ENCODE results near the gene DST. TPM values are rescaled to one million over a fixed set of nuclear protein-coding genes. Genes with fewer than 3 reads are reported as not detected.

Gene DST
- total and polyA plus RNA-seq, 2 of the 8 experiments (the other 6 are each of a cell fraction or from before 2014, with no cell fraction given) = 49.4 to 116 TPM

- Histone ChIP-seq H3K18ac (ENCODE audit: extremely low read depth, low read length) (no peak overlapping the region), H3K79me2 (ENCODE audit: control insufficient read depth in 1 of 2, insufficient read depth in 2 of 2, low read length in 2 of 2) (no peaks in the 10 kb centered on the region), H3K4me1 (replicated peaks in 1 of 4; ENCODE audit: control insufficient read depth in 3 of 4, insufficient read depth in 4 of 4, low read length in 3 of 4) (peaks cover 0 to 15% (median 4%) of the 10 kb centered on the region in 4 experiments; a peak in 3 of 7 replicates), H4K5ac (ENCODE audit: insufficient read length, low read depth, low read length) (no peak overlapping the region), H3K4me3 (ENCODE audit: extremely low read depth in 1 of 4, insufficient read depth in 2 of 4, low read depth in 3 of 4, low read length in 4 of 4) (no peak overlapping the region), H4K20me1 (replicated peaks in 1 of 2; ENCODE audit: control insufficient read depth in 1 of 2, insufficient read depth in 2 of 2, low read length in 2 of 2) (no peaks in the 10 kb centered on the region), H2AFZ (ENCODE audit: low read length) (no peak overlapping the region), H3K4me2 (ENCODE audit: insufficient read depth in 1 of 2, low read depth in 2 of 2, low read length in 2 of 2) (no peak overlapping the region), H3K27me3 (replicated peaks in 1 of 4; ENCODE audit: control insufficient read depth in 3 of 4, extremely low read depth in 1 of 4, insufficient read depth in 3 of 4, low read length in 3 of 4) (no peaks in the 10 kb centered on the region), H2AK5ac (ENCODE audit: low read depth, low read length) (no peak overlapping the region), H2BK15ac (ENCODE audit: low read length) (no peak overlapping the region), H3K4ac (replicated peaks; ENCODE audit: insufficient read length, low read depth, low read length) (no peak overlapping the region), H3K27ac (ENCODE audit: low read depth, low read length) (no peak overlapping the region), H3K23ac (ENCODE audit: insufficient read length) (no peak overlapping the region), H3K56ac (replicated peaks; ENCODE audit: insufficient read length, low read depth, low read length) (no peak overlapping the region), H3K14ac (ENCODE audit: insufficient read length) (no peak overlapping the region), H2BK12ac (ENCODE audit: low read depth, low read length) (no peak overlapping the region), H2BK5ac (ENCODE audit: low read depth, low read length) (no peak overlapping the region), H2BK20ac (ENCODE audit: low read length) (no peak overlapping the region), H4K8ac (ENCODE audit: extremely low read depth, insufficient read depth, low read length) (no peak overlapping the region), H3K23me2 (ENCODE audit: low read depth, low read length) (no peaks in the 10 kb centered on the region), H3K79me1 (ENCODE audit: low read depth, low read length) (peaks cover 2% of the 10 kb centered on the region; the same call in 1 of the 2 replicates), H3K9me3 (ENCODE audit: insufficient read depth in 2 of 2, low read depth in 1 of 2, low read length in 1 of 2) (no peaks in the 10 kb centered on the region), H4K91ac (replicated peaks; ENCODE audit: insufficient read length, low read length) (no peak overlapping the region), H3K9ac (replicated peaks in 1 of 4; ENCODE audit: extremely low read depth in 1 of 4, low read depth in 3 of 4, low read length in 3 of 4) (no peak overlapping the region), H2BK120ac (replicated peaks; ENCODE audit: low read depth, low read length) (no peak overlapping the region), H3K36me3 (ENCODE audit: control insufficient read depth in 2 of 4, insufficient read depth in 4 of 4, low read length in 3 of 4) (peaks cover 0 to 34% (median 11%) of the 10 kb centered on the region in 4 experiments; a peak in 4 of 8 replicates)
- ChIA-PET CTCF (ENCODE audit: partially characterized antibody) (interaction anchor here (1.0 to 1.4 kb wide), 2 partner anchors 64 to 68 kb away, joined by 4 read pairs; no protein-coding TSS in a partner anchor), POLR2A (ENCODE audit: partially characterized antibody) (interaction anchor here (2.0 kb wide), 1 partner anchor 14 kb away, joined by 8 read pairs; no protein-coding TSS in a partner anchor)
- 98% methylated on average over 3 of the region's 3 CpGs; no CpG with 5 or more reads in 1 of the 2 experiments for WGBS, 2 experiments (ENCODE audit: extremely low coverage in 1 of 2, insufficient coverage in 1 of 2, insufficient read length in 1 of 2, insufficient replicate concordance in 2 of 2, low coverage in 1 of 2, low lambda C conversion rate in 2 of 2, missing lambda C conversion rate in 1 of 2)
- FAIRE-seq (no peak), DNase-seq (ENCODE audit: low read depth in 1 of 2, low spot score in 2 of 2) (no peak)
- TF ChIP-seq POU5F1 (IDR thresholded peaks at IDR 0.05; ENCODE audit: low read depth, low read length) = no peak
- no peak for TF ChIP-seq HDAC6 (IDR thresholded peaks at IDR 0.05; ENCODE audit: low read depth, low read length)
- TF ChIP-seq ATF2 (IDR thresholded peaks at IDR 0.05; ENCODE audit: low read length) = no peak
- no peak for TF ChIP-seq ASH2L (IDR thresholded peaks at IDR 0.05; ENCODE audit: low read length)
- TF ChIP-seq RBBP5 (IDR thresholded peaks at IDR 0.05; ENCODE audit: borderline replicate concordance, low read depth, low read length) = no peak
- no peak for TF ChIP-seq CHD1 (IDR thresholded peaks at IDR 0.05; ENCODE audit: low read depth, low read length)
- TF ChIP-seq SIN3A (conservative IDR thresholded peaks at IDR 0.05 in 1 of 2, IDR thresholded peaks at IDR 0.05 in 1 of 2; ENCODE audit: low read depth in 1 of 2, low read length in 2 of 2) = no peak
- no peak for TF ChIP-seq CBX5 (IDR thresholded peaks at IDR 0.05; ENCODE audit: low read depth, low read length)
- TF ChIP-seq KDM4A (IDR thresholded peaks at IDR 0.05; ENCODE audit: low read depth, low read length, severe bottlenecking) = no peak
These were observed 114.3 kb downstream of the DST start for GRCh38 chr6:56528412-56528841.
